GM23338 (cell line): ENCODE results near the gene SAMD8. TPM values are rescaled to one million over a fixed set of nuclear protein-coding genes. Genes with fewer than 3 reads are reported as not detected.

Experiments used
- ATAC-seq: fragments of 200-7000 bp; cut with Tn5 transposase; 3 replicates; pipeline ENCODE4 v1.9.1; 2020
- DNase-seq: peaks from one replicate; pipeline ENCODE4 v3.0.0-alpha.2; 2015; ENCODE audit warnings: low spot score
- H2AFZ ChIP-seq: fragments of 200-600 bp; sonication (generic); 2 replicates; pipeline ENCODE4 v1.8.0; 2016; ENCODE audit warnings: antibody characterized with exemption, mild to moderate bottlenecking, moderate library complexity
- H3F3A ChIP-seq: fragments of 200-600 bp; sonication (generic); replicated peaks from 2 replicates; pipeline ENCODE4 v1.8.0; 2017; ENCODE audit warnings: antibody characterized with exemption, mixed run types, low read depth
- H3K27ac ChIP-seq: fragments of 200-600 bp; sonication (generic); 2 replicates; pipeline ENCODE4 v1.6.1; 2016; ENCODE audit warnings: low read depth
- H3K27me3 ChIP-seq: fragments of 200-600 bp; sonication (generic); 2 replicates; pipeline ENCODE4 v1.8.0; 2016; ENCODE audit warnings: mild to moderate bottlenecking, mixed run types, moderate library complexity; ENCODE audit not compliant: insufficient read depth
- H3K36me3 ChIP-seq: fragments of 200-600 bp; sonication (generic); 2 replicates; pipeline ENCODE4 v1.8.0; 2016; ENCODE audit warnings: mild to moderate bottlenecking; ENCODE audit not compliant: insufficient read depth
- H3K4me1 ChIP-seq: fragments of 200-600 bp; sonication (generic); 2 replicates; pipeline ENCODE4 v1.8.0; 2016; ENCODE audit warnings: mild to moderate bottlenecking, moderate library complexity; ENCODE audit not compliant: insufficient read depth
- H3K4me2 ChIP-seq: fragments of 200-600 bp; sonication (generic); 2 replicates; pipeline ENCODE4 v1.7.1; 2017; ENCODE audit warnings: mixed run types
- H3K4me3 ChIP-seq: fragments of 200-600 bp; sonication (generic); 2 replicates; pipeline ENCODE4 v1.6.1; 2016; ENCODE audit warnings: mixed run types
- H3K79me2 ChIP-seq: fragments of 200-600 bp; sonication (generic); replicated peaks from 2 replicates; pipeline ENCODE4 v1.8.0; 2017; ENCODE audit warnings: mild to moderate bottlenecking; ENCODE audit not compliant: insufficient read depth
- H3K9me2 ChIP-seq: fragments of 200-600 bp; sonication (generic); 2 replicates; pipeline ENCODE4 v1.8.0; 2017; ENCODE audit not compliant: insufficient read depth
- H4K20me1 ChIP-seq: fragments of 200-600 bp; sonication (generic); replicated peaks from 2 replicates; pipeline ENCODE4 v1.8.0; 2017; ENCODE audit warnings: mild to moderate bottlenecking; ENCODE audit not compliant: insufficient read depth
- H3K27ac Mint-ChIP-seq: 2 replicates; pipeline ENCODE4 v1.8.0; 2020; ENCODE audit warnings: inconsistent platforms, mild to moderate bottlenecking, moderate library complexity, mixed read lengths
- H3K27me3 Mint-ChIP-seq: 3 replicates; pipeline ENCODE4 v1.8.0; 2022; ENCODE audit warnings: low read depth, mild to moderate bottlenecking, moderate library complexity, mixed read lengths, inconsistent platforms; ENCODE audit not compliant: insufficient read depth, poor library complexity
- H3K36me3 Mint-ChIP-seq: 3 replicates; pipeline ENCODE4 v1.8.0; 2021; ENCODE audit warnings: low read depth, mild to moderate bottlenecking, inconsistent platforms, moderate library complexity, mixed read lengths
- H3K4me1 Mint-ChIP-seq: 3 replicates; pipeline ENCODE4 v1.8.0; 2020; ENCODE audit warnings: mild to moderate bottlenecking, inconsistent platforms, mixed read lengths
- H3K4me3 Mint-ChIP-seq: 3 replicates; pipeline ENCODE4 v1.8.0; 2021; ENCODE audit warnings: moderate library complexity, mild to moderate bottlenecking, inconsistent platforms, mixed read lengths
- H3K9me3 Mint-ChIP-seq: 3 replicates; pipeline ENCODE4 v1.8.0; 2020; ENCODE audit warnings: moderate library complexity, mild to moderate bottlenecking, inconsistent platforms, mixed read lengths
- CREB1 ChIP-seq: fragments of 250-450 bp; sonication (Bioruptor Pico); IDR thresholded peaks from 2 replicates; pipeline ENCODE4 v1.5.0; 2020; ENCODE audit warnings: low read depth, mild to moderate bottlenecking, moderate library complexity
- EZH2 ChIP-seq: fragments of 200-600 bp; sonication (generic); IDR thresholded peaks from one replicate; pipeline ENCODE4 v1.8.0; 2017; ENCODE audit warnings: antibody characterized with exemption, mild to moderate bottlenecking, low read depth; ENCODE audit not compliant: unreplicated experiment
- EZH2phosphoT487 ChIP-seq: fragments of 200-600 bp; sonication (generic); IDR thresholded peaks from one replicate; pipeline ENCODE4 v1.8.1; 2018; ENCODE audit warnings: antibody characterized with exemption; ENCODE audit not compliant: unreplicated experiment
- JUNB ChIP-seq: IDR thresholded peaks from one replicate; pipeline ENCODE4 v1.6.1; 2016; ENCODE audit warnings: antibody characterized with exemption; ENCODE audit not compliant: unreplicated experiment
- NANOG ChIP-seq: IDR thresholded peaks from 2 replicates; pipeline ENCODE4 v1.6.1; 2016; ENCODE audit warnings: antibody characterized with exemption, borderline replicate concordance
- POLR2AphosphoS5 ChIP-seq: IDR thresholded peaks from 2 replicates; pipeline ENCODE4 v1.6.1; 2016; ENCODE audit warnings: antibody characterized with exemption, low read depth
- STAT1 ChIP-seq: IDR thresholded peaks from one replicate; pipeline ENCODE4 v1.6.1; 2016; ENCODE audit warnings: antibody characterized with exemption; ENCODE audit not compliant: unreplicated experiment
- ZNF114 ChIP-seq: fragments of 250-450 bp; sonication (Bioruptor Pico); IDR thresholded peaks from 2 replicates; pipeline ENCODE4 v1.5.0; 2020; ENCODE audit warnings: mild to moderate bottlenecking, moderate library complexity
- ZNF331 ChIP-seq: fragments of 250-450 bp; sonication (Bioruptor Pico); IDR thresholded peaks from 2 replicates; pipeline ENCODE4 v1.5.0; 2020; ENCODE audit warnings: low read depth, mild to moderate bottlenecking, moderate library complexity
- polyA plus RNA-seq: library from polyadenylated mRNA; unstranded; fragments of >200 nt; fragmentation: Nextera tagmentation; extraction: Ambion mirVana; gene quantifications from 2 replicates; pipeline ENCODE4 v1.2.1, GENCODE V29; 2016
- total RNA-seq: library from RNA; depleted of rRNA; stranded (reverse); fragments of >200 nt; shearing (Covaris generic); gene quantifications from 2 replicates; pipeline ENCODE4 v1.2.3, GENCODE V29; 2014
- TF ChIP-seq, protein P1 (sequence below): fragments of 250-450 bp; sonication (Bioruptor Pico); IDR thresholded peaks from 2 replicates; pipeline ENCODE4 v1.5.0; 2020; ENCODE audit warnings: mild to moderate bottlenecking, moderate library complexity
- TF ChIP-seq, protein P2 (sequence below): IDR thresholded peaks from 2 replicates; pipeline ENCODE4 v1.6.1; 2016; ENCODE audit warnings: antibody characterized with exemption
- TF ChIP-seq, protein P3 (sequence below), 2 experiments: fragments of 200-600 bp in 1 of 2; sonication (generic) in 1 of 2; conservative IDR thresholded peaks; 2 replicates each; pipeline versions ENCODE4 v1.5.1 to v1.6.1; 2016 to 2017; ENCODE audit warnings: antibody characterized with exemption in 2 of 2, low read depth in 2 of 2, mild to moderate bottlenecking in 2 of 2, moderate library complexity in 1 of 2
- TF ChIP-seq, protein P4 (sequence below): IDR thresholded peaks from one replicate; pipeline ENCODE4 v1.6.1; 2018; ENCODE audit warnings: antibody characterized with exemption; ENCODE audit not compliant: unreplicated experiment

SAMD8 gene
- total and polyA plus RNA-seq, 2 experiments from 2014 or later, result 7.8 to 28.4 TPM

DNA sequence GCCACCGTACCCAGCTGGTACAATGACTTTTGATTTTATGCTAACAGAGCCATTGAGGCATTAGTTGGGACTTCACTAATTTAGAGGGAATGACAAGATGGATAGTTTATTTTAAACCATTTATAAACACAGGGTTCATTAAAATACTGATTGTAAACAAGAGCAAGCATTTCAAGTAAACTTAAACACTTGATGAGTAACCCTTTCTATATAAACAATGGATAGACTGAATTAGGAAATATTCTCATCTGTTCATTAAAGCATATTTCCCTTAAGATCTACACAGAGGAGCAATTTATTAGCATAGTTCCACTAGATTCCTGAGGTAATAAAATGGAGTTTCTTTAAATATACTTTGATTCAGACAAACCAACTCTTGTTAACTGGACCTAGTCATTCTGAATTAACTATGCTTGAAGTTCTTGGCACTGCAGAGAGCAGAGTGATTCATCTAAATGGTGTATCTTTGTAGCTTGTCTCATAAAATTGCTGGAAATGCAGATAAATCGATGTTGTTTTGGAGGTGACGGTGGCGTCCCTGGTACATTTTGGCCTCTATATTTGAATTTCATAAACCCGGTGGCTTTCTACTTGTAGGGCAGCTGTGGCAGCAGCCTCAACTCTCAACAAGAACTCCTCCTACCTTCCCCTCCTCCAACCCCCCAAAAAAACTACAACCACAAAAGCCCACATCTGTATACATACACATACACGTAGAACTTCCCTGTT is 83.7 kb downstream of the SAMD8 start:
- H3K4me2 ChIP-seq, result no peak overlapping the region
- H4K20me1 ChIP-seq, result no peaks in the 10 kb centered on the region
- no peaks in the 10 kb centered on the region for H3K9me3 Mint-ChIP-seq
- no peak overlapping the region for H3K4me3 ChIP-seq
- H3K36me3 Mint-ChIP-seq, result no peaks in the 10 kb centered on the region
- H3K27ac Mint-ChIP-seq, result no peak overlapping the region
- no peaks in the 10 kb centered on the region for H3K27me3 ChIP-seq
- no peaks in the 10 kb centered on the region for H3K36me3 ChIP-seq
- no peak overlapping the region for H2AFZ ChIP-seq
- TF ChIP-seq, protein P1, sequence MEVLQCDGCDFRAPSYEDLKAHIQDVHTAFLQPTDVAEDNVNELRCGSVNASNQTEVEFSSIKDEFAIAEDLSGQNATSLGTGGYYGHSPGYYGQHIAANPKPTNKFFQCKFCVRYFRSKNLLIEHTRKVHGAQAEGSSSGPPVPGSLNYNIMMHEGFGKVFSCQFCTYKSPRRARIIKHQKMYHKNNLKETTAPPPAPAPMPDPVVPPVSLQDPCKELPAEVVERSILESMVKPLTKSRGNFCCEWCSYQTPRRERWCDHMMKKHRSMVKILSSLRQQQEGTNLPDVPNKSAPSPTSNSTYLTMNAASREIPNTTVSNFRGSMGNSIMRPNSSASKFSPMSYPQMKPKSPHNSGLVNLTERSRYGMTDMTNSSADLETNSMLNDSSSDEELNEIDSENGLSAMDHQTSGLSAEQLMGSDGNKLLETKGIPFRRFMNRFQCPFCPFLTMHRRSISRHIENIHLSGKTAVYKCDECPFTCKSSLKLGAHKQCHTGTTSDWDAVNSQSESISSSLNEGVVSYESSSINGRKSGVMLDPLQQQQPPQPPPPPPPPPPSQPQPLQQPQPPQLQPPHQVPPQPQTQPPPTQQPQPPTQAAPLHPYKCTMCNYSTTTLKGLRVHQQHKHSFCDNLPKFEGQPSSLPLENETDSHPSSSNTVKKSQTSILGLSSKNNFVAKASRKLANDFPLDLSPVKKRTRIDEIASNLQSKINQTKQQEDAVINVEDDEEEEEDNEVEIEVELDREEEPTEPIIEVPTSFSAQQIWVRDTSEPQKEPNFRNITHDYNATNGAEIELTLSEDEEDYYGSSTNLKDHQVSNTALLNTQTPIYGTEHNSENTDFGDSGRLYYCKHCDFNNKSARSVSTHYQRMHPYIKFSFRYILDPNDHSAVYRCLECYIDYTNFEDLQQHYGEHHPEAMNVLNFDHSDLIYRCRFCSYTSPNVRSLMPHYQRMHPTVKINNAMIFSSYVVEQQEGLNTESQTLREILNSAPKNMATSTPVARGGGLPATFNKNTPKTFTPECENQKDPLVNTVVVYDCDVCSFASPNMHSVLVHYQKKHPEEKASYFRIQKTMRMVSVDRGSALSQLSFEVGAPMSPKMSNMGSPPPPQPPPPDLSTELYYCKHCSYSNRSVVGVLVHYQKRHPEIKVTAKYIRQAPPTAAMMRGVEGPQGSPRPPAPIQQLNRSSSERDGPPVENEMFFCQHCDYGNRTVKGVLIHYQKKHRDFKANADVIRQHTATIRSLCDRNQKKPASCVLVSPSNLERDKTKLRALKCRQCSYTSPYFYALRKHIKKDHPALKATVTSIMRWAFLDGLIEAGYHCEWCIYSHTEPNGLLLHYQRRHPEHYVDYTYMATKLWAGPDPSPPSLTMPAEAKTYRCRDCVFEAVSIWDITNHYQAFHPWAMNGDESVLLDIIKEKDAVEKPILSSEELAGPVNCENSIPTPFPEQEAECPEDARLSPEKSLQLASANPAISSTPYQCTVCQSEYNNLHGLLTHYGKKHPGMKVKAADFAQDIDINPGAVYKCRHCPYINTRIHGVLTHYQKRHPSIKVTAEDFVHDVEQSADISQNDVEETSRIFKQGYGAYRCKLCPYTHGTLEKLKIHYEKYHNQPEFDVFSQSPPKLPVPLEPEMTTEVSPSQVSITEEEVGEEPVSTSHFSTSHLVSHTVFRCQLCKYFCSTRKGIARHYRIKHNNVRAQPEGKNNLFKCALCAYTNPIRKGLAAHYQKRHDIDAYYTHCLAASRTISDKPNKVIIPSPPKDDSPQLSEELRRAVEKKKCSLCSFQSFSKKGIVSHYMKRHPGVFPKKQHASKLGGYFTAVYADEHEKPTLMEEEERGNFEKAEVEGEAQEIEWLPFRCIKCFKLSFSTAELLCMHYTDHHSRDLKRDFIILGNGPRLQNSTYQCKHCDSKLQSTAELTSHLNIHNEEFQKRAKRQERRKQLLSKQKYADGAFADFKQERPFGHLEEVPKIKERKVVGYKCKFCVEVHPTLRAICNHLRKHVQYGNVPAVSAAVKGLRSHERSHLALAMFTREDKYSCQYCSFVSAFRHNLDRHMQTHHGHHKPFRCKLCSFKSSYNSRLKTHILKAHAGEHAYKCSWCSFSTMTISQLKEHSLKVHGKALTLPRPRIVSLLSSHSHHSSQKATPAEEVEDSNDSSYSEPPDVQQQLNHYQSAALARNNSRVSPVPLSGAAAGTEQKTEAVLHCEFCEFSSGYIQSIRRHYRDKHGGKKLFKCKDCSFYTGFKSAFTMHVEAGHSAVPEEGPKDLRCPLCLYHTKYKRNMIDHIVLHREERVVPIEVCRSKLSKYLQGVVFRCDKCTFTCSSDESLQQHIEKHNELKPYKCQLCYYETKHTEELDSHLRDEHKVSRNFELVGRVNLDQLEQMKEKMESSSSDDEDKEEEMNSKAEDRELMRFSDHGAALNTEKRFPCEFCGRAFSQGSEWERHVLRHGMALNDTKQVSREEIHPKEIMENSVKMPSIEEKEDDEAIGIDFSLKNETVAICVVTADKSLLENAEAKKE (CRISPR knock-in tag), result no peak
- TF ChIP-seq EZH2, result no peak
- TF ChIP-seq JUNB, result no peak
- TF ChIP-seq NANOG, result no peak
- no peak for TF ChIP-seq CREB1 (CRISPR knock-in tag)
- TF ChIP-seq, protein P2, sequence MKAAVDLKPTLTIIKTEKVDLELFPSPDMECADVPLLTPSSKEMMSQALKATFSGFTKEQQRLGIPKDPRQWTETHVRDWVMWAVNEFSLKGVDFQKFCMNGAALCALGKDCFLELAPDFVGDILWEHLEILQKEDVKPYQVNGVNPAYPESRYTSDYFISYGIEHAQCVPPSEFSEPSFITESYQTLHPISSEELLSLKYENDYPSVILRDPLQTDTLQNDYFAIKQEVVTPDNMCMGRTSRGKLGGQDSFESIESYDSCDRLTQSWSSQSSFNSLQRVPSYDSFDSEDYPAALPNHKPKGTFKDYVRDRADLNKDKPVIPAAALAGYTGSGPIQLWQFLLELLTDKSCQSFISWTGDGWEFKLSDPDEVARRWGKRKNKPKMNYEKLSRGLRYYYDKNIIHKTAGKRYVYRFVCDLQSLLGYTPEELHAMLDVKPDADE, result no peak
- TF ChIP-seq POLR2AphosphoS5, result no peak
- TF ChIP-seq, protein P3, sequence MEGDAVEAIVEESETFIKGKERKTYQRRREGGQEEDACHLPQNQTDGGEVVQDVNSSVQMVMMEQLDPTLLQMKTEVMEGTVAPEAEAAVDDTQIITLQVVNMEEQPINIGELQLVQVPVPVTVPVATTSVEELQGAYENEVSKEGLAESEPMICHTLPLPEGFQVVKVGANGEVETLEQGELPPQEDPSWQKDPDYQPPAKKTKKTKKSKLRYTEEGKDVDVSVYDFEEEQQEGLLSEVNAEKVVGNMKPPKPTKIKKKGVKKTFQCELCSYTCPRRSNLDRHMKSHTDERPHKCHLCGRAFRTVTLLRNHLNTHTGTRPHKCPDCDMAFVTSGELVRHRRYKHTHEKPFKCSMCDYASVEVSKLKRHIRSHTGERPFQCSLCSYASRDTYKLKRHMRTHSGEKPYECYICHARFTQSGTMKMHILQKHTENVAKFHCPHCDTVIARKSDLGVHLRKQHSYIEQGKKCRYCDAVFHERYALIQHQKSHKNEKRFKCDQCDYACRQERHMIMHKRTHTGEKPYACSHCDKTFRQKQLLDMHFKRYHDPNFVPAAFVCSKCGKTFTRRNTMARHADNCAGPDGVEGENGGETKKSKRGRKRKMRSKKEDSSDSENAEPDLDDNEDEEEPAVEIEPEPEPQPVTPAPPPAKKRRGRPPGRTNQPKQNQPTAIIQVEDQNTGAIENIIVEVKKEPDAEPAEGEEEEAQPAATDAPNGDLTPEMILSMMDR (conservative IDR thresholded peaks at IDR 0.05; ENCODE audit: low read depth in 2 of 2), result no peak
- TF ChIP-seq, protein P4, sequence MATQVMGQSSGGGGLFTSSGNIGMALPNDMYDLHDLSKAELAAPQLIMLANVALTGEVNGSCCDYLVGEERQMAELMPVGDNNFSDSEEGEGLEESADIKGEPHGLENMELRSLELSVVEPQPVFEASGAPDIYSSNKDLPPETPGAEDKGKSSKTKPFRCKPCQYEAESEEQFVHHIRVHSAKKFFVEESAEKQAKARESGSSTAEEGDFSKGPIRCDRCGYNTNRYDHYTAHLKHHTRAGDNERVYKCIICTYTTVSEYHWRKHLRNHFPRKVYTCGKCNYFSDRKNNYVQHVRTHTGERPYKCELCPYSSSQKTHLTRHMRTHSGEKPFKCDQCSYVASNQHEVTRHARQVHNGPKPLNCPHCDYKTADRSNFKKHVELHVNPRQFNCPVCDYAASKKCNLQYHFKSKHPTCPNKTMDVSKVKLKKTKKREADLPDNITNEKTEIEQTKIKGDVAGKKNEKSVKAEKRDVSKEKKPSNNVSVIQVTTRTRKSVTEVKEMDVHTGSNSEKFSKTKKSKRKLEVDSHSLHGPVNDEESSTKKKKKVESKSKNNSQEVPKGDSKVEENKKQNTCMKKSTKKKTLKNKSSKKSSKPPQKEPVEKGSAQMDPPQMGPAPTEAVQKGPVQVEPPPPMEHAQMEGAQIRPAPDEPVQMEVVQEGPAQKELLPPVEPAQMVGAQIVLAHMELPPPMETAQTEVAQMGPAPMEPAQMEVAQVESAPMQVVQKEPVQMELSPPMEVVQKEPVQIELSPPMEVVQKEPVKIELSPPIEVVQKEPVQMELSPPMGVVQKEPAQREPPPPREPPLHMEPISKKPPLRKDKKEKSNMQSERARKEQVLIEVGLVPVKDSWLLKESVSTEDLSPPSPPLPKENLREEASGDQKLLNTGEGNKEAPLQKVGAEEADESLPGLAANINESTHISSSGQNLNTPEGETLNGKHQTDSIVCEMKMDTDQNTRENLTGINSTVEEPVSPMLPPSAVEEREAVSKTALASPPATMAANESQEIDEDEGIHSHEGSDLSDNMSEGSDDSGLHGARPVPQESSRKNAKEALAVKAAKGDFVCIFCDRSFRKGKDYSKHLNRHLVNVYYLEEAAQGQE, result no peak
- no peak for TF ChIP-seq ZNF114 (CRISPR knock-in tag)
- TF ChIP-seq ZNF331 (CRISPR knock-in tag), result no peak
- TF ChIP-seq EZH2phosphoT487, result no peak
- TF ChIP-seq STAT1, result no peak
- H3K27ac ChIP-seq, result no peak overlapping the region
- H3K4me1 Mint-ChIP-seq, result peaks cover 3% of the 10 kb centered on the region; the same call in 1 of the 3 replicates
- H3K9me2 ChIP-seq, result 0 out of 2 replicates have a peak, but pooled peaks cover 6% of the 10 kb centered on the region
- H3K4me1 ChIP-seq, result no peaks in the 10 kb centered on the region
- no peak for ATAC-seq
- no peaks in the 10 kb centered on the region for H3K27me3 Mint-ChIP-seq
- no peaks in the 10 kb centered on the region for H3K79me2 ChIP-seq
- no peak overlapping the region for H3K4me3 Mint-ChIP-seq
- H3F3A ChIP-seq, result no peaks in the 10 kb centered on the region
- DNase-seq, result no peak
